HepG2 (cell line): ENCODE measurements around the gene SLC2A11. TPM values are rescaled to one million over a fixed set of nuclear protein-coding genes. Genes with fewer than 3 reads are reported as not detected.

Experiments used
- ATAC-seq: fragments of 200-7000 bp; cut with Tn5 transposase; 3 replicates; pipeline ENCODE4 v1.9.1; 2020; ENCODE audit warnings: mild to moderate bottlenecking, moderate library complexity
- BruUV-seq: library from RNA; stranded (reverse); fragments of 400-500 nt; replicated peaks from 2 replicates; lab custom pipeline; 2021; lab: Mats Ljungman, UMichigan
- CTCF ChIA-PET: fragments of 300-600 bp; formaldehyde crosslinking; extraction: SDS; loops from one replicate; lab custom pipeline; 2021; ENCODE audit warnings: low total read pairs, inconsistent platforms, low intra/inter-chr PET ratio; lab: Yijun Ruan, JAX
- POLR2A ChIA-PET: fragments of 350-600 bp; sonication (Branson Sonifier 250); formaldehyde crosslinking; loops from one replicate; lab custom pipeline; 2020; ENCODE audit warnings: antibody characterized with exemption, inconsistent platforms; lab: Yijun Ruan, JAX
- DNase-seq: peaks from one replicate; pipeline ENCODE4 v3.0.0-alpha.2; 2015; ENCODE audit warnings: low spot score
- FAIRE-seq: peaks from 3 replicates; lab custom pipeline; 2011; peaks lifted over from hg19 to GRCh38; lab: Jason Lieb, UNC
- H2AFZ ChIP-seq: one replicate; pipeline ENCODE4 v1.6.1; 2011; ENCODE audit warnings: low read length, inconsistent platforms
- H3K27ac ChIP-seq: fragments of 300-600 bp; 3 replicates; pipeline ENCODE4 v1.8.0; 2011; ENCODE audit warnings: mixed run types, mild to moderate bottlenecking, mixed read lengths, low read length, inconsistent platforms; ENCODE audit not compliant: insufficient read depth; ENCODE audit errors: extremely low read length
- H3K27me3 ChIP-seq, 2 experiments: fragments of 200-600 bp in 1 of 2; 2 replicates in 1 of 2; 3 replicates in 1 of 2; pipeline versions ENCODE4 v1.6.0 to v1.8.0; 2011; ENCODE audit warnings: low read length in 2 of 2, mild to moderate bottlenecking in 2 of 2, moderate library complexity in 2 of 2, inconsistent platforms in 1 of 2; ENCODE audit not compliant: insufficient read depth in 2 of 2, control insufficient read depth in 1 of 2
- H3K36me3 ChIP-seq, 2 experiments: fragments of 200-600 bp in 1 of 2; replicated peaks in 1 of 2; 2 replicates in 1 of 2; 3 replicates in 1 of 2; pipeline versions ENCODE4 v1.5.1 to v1.8.0; 2011; ENCODE audit warnings: low read length in 2 of 2, inconsistent platforms in 1 of 2; ENCODE audit not compliant: insufficient read depth in 2 of 2, control insufficient read depth in 1 of 2
- H3K4me1 ChIP-seq: 2 replicates; pipeline ENCODE4 v1.5.1; 2012; ENCODE audit warnings: low read length, inconsistent platforms; ENCODE audit not compliant: insufficient read depth
- H3K4me2 ChIP-seq: 2 replicates; pipeline ENCODE4 v1.6.0; 2011; ENCODE audit warnings: low read depth, low read length, inconsistent platforms
- H3K4me3 ChIP-seq, 3 experiments: fragments of 200-600 bp in 1 of 3; sonication (generic), shearing (Covaris generic) in 1 of 3; replicated peaks in 1 of 3; 2 replicates each; pipeline ENCODE4 v1.5.1; 2011 to 2016; ENCODE audit warnings: low read length in 3 of 3, inconsistent platforms in 2 of 3, low read depth in 2 of 3, mild to moderate bottlenecking in 2 of 3, control low read depth in 1 of 3, mixed read lengths in 1 of 3; ENCODE audit not compliant: insufficient read depth in 1 of 3
- H3K79me2 ChIP-seq: one replicate; pipeline ENCODE4 v1.6.1; 2011; ENCODE audit warnings: low read length, inconsistent platforms; ENCODE audit not compliant: insufficient read depth
- H3K9ac ChIP-seq: 2 replicates; pipeline ENCODE4 v1.6.0; 2011; ENCODE audit warnings: mild to moderate bottlenecking, low read depth, low read length, inconsistent platforms; ENCODE audit not compliant: insufficient read depth
- H3K9me3 ChIP-seq: 2 replicates; pipeline ENCODE4 v1.5.1; 2012; ENCODE audit warnings: mild to moderate bottlenecking, low read length
- H4K20me1 ChIP-seq: 2 replicates; pipeline ENCODE4 v1.6.0; 2011; ENCODE audit warnings: inconsistent platforms, mild to moderate bottlenecking, low read length, moderate library complexity; ENCODE audit not compliant: insufficient read depth
- BORCS8-MEF2B ChIP-seq: sonication (generic); formaldehyde crosslinking; IDR thresholded peaks from 2 replicates; pipeline ENCODE4 v1.8.0; 2022; ENCODE audit warnings: mild to moderate bottlenecking, missing genetic modification reagents
- CBX1 ChIP-seq: IDR thresholded peaks from one replicate; pipeline ENCODE4 v1.6.1; 2016; ENCODE audit warnings: antibody characterized with exemption, low read depth
- DBP ChIP-seq: sonication (generic); formaldehyde crosslinking; IDR thresholded peaks from 2 replicates; pipeline ENCODE4 v1.4.0; 2020; ENCODE audit warnings: missing genetic modification reagents; ENCODE audit errors: not compliant biosample characterization
- HOXD1 ChIP-seq: sonication (generic); formaldehyde crosslinking; IDR thresholded peaks from 2 replicates; pipeline ENCODE4 v1.5.0; 2020; ENCODE audit warnings: missing genetic modification reagents
- MIER2 ChIP-seq: IDR thresholded peaks from 2 replicates; pipeline ENCODE4 v1.6.1; 2016; ENCODE audit warnings: missing biosample characterization, missing genetic modification reagents
- NR2F1 ChIP-seq, 2 experiments: fragments of 450-650 bp in 1 of 2; formaldehyde crosslinking in 1 of 2; IDR thresholded peaks; 2 replicates each; pipeline versions ENCODE4 v1.5.0 to v1.6.1; 2016 to 2020; ENCODE audit warnings: mild to moderate bottlenecking in 1 of 2, missing compliant biosample characterization in 1 of 2, missing genetic modification reagents in 1 of 2, moderate library complexity in 1 of 2
- PREB ChIP-seq: sonication (generic); formaldehyde crosslinking; IDR thresholded peaks from 2 replicates; pipeline ENCODE4 v1.4.0; 2020; ENCODE audit warnings: missing genetic modification reagents
- RNF219 ChIP-seq: sonication (generic); formaldehyde crosslinking; IDR thresholded peaks from 2 replicates; pipeline ENCODE4 v1.5.0; 2020; ENCODE audit warnings: mild to moderate bottlenecking, missing genetic modification reagents
- RORA ChIP-seq: sonication (generic); formaldehyde crosslinking; IDR thresholded peaks from 2 replicates; pipeline ENCODE4 v1.5.0; 2020; ENCODE audit warnings: mild to moderate bottlenecking, missing genetic modification reagents, moderate library complexity
- SP140L ChIP-seq: sonication (generic); formaldehyde crosslinking; IDR thresholded peaks from 2 replicates; pipeline ENCODE4 v1.4.0; 2020; ENCODE audit warnings: missing genetic modification reagents, borderline replicate concordance
- THYN1 ChIP-seq: sonication (generic); formaldehyde crosslinking; IDR thresholded peaks from 2 replicates; pipeline ENCODE4 v1.8.1; 2023; ENCODE audit warnings: low read depth, mild to moderate bottlenecking, moderate library complexity, missing genetic modification reagents, borderline replicate concordance
- ZBTB20 ChIP-seq: sonication (generic); formaldehyde crosslinking; IDR thresholded peaks from 2 replicates; pipeline ENCODE4 v1.8.1; 2023; ENCODE audit warnings: missing genetic modification reagents, low read depth, mild to moderate bottlenecking, borderline replicate concordance
- ZNF160 ChIP-seq: sonication (generic); formaldehyde crosslinking; IDR thresholded peaks from 2 replicates; pipeline ENCODE4 v1.8.0; 2022; ENCODE audit warnings: mild to moderate bottlenecking, inconsistent platforms, missing genetic modification reagents
- ZNF292 ChIP-seq: sonication (generic); formaldehyde crosslinking; IDR thresholded peaks from 2 replicates; pipeline ENCODE4 v1.8.1; 2022; ENCODE audit warnings: mild to moderate bottlenecking, low read depth, missing genetic modification reagents, borderline replicate concordance
- ZNF446 ChIP-seq: sonication (generic); formaldehyde crosslinking; IDR thresholded peaks from 2 replicates; pipeline ENCODE4 v1.5.0; 2020; ENCODE audit warnings: mild to moderate bottlenecking, missing genetic modification reagents
- ZNF720 ChIP-seq: sonication (generic); formaldehyde crosslinking; IDR thresholded peaks from 2 replicates; pipeline ENCODE4 v1.4.0; 2020; ENCODE audit warnings: missing genetic modification reagents
- WGBS: methylation state at CpG from one replicate; pipeline ENCODE4 v1.1.6; 2017; ENCODE audit warnings: low lambda C conversion rate; 5-methylcytosine and 5-hydroxymethylcytosine counted together
- in situ Hi-C: cut with HindIII; loops from 2 replicates; pipeline ENCODE4 v1.10.0; 2017; ENCODE audit warnings: low pct_unique_long_range_greater_than_20kb; ENCODE audit not compliant: extremely low pct_ligation_motif_present
- intact Hi-C: fragments of 100-400 bp; cut with micrococcal nuclease; formaldehyde crosslinking; loops from one replicate; pipeline ENCODE4 v1.10.0; 2022; ENCODE audit not compliant: unreplicated experiment
- polyA plus RNA-seq, 8 experiments: library from polyadenylated mRNA; depleted of rRNA in 3 of 8; stranded (reverse) in 7 of 8; unstranded in 1 of 8; fragments of >200 nt; fragmentation: Illumina TruSeq in 4 of 8; extraction: Trizol in 4 of 8; gene quantifications; 2 replicates each; pipeline versions ENCODE4 v1.2.1 to v1.2.3, GENCODE V29; 2011 to 2016; ENCODE audit warnings: low read depth in 4 of 8, missing spikeins in 1 of 8, mixed read lengths in 1 of 8; ENCODE audit not compliant: insufficient read depth in 1 of 8
- total RNA-seq, 5 experiments: library from RNA; depleted of rRNA; stranded (reverse); fragments of >200 nt; fragmentation: Illumina TruSeq; extraction: Trizol; gene quantifications; 2 replicates each; pipeline ENCODE4 v1.2.3, GENCODE V29; 2016; ENCODE audit warnings: low read depth in 1 of 5
- TF ChIP-seq, protein P1 (sequence below): sonication (generic); formaldehyde crosslinking; IDR thresholded peaks from 2 replicates; pipeline ENCODE4 v1.4.0; 2020; ENCODE audit warnings: missing genetic modification reagents

The SLC2A11 gene
- total and polyA plus RNA-seq, 2 of the 13 experiments (the other 11 are each of a cell fraction or from before 2014, with no cell fraction given), result 15.2 to 15.4 TPM

GRCh38 chr22:23836281-23836680 is 21.4 kb upstream of the SLC2A11 start:
- Histone ChIP-seq H3K79me2 (no peaks in the 10 kb centered on the region), H3K4me2 (no peak overlapping the region), H3K9ac (no peak overlapping the region), H2AFZ (no peak overlapping the region), H3K27ac (no peak overlapping the region), H3K27me3 (no peaks in the 10 kb centered on the region), H3K4me1 (no peaks in the 10 kb centered on the region), H3K4me3 (no peak overlapping the region), H3K36me3 (peaks cover 26 to 46% of the 10 kb centered on the region in 2 experiments; a peak in 4 of 5 replicates), H4K20me1 (no peaks in the 10 kb centered on the region), H3K9me3 (no peaks in the 10 kb centered on the region)
- ChIA-PET POLR2A (no interaction called here), CTCF (no interaction called here)
- in situ Hi-C loops (loop anchor here (25.0 kb wide), 1 partner anchor 224 kb away; no protein-coding TSS in a partner anchor), intact Hi-C loops (no loop called here)
- 100% methylated on average over 2 of the region's 5 CpGs for WGBS
- DNase-seq, result no peak
- no peak for ATAC-seq
- no peak for TF ChIP-seq ZNF720 (CRISPR knock-in tag)
- TF ChIP-seq CBX1, result no peak
- no peak for TF ChIP-seq THYN1 (CRISPR knock-in tag)
- no peak for TF ChIP-seq SP140L (CRISPR knock-in tag)
- no peak for TF ChIP-seq ZBTB20
- no peak for TF ChIP-seq ZNF446 (CRISPR knock-in tag)
- TF ChIP-seq ZNF292 (CRISPR knock-in tag), result no peak
- TF ChIP-seq HOXD1, result no peak
- TF ChIP-seq, protein P1, sequence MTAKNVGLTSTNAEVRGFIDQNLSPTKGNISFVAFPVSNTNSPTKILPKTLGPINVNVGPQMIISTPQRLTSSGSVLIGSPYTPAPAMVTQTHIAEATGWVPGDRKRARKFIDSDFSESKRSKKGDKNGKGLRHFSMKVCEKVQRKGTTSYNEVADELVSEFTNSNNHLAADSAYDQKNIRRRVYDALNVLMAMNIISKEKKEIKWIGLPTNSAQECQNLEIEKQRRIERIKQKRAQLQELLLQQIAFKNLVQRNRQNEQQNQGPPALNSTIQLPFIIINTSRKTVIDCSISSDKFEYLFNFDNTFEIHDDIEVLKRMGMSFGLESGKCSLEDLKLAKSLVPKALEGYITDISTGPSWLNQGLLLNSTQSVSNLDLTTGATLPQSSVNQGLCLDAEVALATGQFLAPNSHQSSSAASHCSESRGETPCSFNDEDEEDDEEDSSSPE (CRISPR knock-in tag), result no peak
- no peak for TF ChIP-seq PREB (CRISPR knock-in tag)
- no peak for TF ChIP-seq MIER2 (CRISPR knock-in tag)
- no peak for TF ChIP-seq RNF219
- no peak for TF ChIP-seq ZNF160 (CRISPR knock-in tag)
- TF ChIP-seq DBP (CRISPR knock-in tag), result no peak
- no peak for TF ChIP-seq RORA (CRISPR knock-in tag)
- no peak for TF ChIP-seq BORCS8-MEF2B (CRISPR knock-in tag)
- no peak for TF ChIP-seq NR2F1 (CRISPR knock-in tag; IDR thresholded peaks at IDR 0.05)
- no peak for FAIRE-seq
- no TSS peak for BruUV-seq
